ENCODE measurements around the gene RASSF7.

RASSF7 gene

DNA sequence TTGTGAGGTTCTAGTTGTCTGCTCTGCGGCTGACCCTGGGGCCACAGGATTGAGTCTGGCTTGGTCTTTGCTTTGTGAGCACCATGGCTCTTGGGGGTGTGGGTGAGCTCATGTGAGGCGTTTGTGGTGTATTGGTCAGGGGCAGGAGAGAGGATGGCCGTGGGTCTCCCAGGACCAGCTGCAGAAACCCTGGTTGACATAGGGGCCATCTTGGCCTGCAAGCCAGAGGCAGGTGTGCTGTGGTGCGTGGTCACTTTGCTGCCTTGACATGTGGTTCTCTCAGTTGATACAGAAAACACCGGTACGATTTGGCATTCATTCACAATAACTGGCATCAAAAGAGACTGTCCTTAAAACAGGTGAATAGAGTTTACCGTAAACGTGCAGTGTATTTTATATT is 26.8 kb downstream of the RASSF7 start:
- no peak for DNase-seq

DNA sequence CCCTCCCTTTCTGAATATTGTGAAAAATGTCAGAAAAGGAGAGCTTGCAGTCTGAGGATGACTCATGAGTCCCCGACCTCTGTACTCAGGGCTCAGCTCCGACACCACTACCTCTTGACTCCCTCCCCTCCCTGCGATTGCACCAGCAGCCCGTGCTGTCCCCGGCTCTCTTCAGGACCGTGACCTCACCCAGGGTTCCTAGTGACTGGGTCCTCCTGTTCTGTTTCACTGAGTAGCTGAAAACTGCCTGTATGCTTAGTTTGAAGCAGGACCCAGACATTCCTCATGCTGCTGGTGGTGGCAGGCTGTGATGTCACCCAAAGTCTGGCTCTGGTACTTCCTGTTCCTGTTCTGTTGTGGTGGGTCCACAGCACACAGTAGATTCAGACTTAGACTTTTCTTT is 27.2 kb downstream of the RASSF7 start:
- DNase-seq = no peak

DNA sequence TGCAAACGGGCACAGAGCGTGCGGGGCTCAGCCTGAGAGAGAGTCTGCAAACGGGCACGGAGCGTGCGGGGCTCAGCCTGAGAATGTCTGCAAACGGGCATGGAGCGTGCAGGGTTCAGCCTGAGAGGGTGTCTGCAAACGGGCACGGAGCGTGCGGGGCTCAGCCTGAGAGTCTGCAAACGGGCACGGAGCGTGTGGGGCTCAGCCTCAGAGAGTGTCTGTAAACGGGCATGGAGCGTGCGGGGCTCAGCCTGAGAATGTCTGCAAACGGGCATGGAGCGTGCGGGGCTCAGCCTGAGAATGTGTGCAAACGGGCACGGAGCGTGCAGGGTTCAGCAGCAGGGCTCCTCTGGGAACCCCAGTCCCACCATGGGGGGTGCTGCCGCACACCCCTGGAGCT is 29.0 kb downstream of the RASSF7 start:
- DNase-seq = no peak

DNA sequence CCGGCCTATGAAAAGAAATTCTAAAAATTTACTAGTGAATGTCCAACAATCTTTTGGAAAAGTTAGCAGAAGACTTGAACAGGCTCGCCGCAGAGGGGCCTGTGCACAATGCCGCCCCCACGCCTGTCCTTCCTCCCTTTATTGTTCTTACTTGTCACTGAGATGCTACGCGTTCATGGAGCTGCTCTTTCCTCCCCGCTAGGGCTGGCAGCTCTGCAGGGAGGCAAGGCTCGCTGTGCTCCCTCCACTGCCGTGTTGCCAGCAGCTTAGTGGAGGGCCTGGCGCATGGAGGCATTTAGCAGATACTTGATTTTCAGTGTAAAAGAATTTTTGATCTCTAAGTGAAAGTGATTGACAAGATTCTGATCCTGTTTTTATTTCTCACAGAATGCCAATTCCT is 30.2 kb downstream of the RASSF7 start:
- no peak for DNase-seq

DNA sequence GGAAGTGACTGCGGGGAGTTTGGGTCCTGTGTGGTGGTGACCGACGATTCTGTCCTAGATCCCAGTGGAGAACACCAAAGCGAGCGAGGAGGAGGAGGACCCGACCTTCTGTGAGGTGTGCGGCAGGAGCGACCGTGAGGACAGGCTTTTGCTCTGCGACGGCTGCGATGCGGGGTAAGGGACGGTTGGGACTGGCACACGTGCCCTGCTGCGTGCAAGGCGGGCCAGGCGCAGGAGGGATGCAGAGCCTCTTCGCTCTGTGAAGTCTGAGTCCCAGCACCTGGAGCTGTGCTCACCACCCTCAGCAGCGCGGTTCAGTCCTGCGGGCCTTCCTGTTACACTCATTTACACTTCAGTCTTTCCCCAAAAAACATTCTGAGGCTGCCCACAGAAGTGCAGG is 31.7 kb downstream of the RASSF7 start:
- DNase-seq = no peak

DNA sequence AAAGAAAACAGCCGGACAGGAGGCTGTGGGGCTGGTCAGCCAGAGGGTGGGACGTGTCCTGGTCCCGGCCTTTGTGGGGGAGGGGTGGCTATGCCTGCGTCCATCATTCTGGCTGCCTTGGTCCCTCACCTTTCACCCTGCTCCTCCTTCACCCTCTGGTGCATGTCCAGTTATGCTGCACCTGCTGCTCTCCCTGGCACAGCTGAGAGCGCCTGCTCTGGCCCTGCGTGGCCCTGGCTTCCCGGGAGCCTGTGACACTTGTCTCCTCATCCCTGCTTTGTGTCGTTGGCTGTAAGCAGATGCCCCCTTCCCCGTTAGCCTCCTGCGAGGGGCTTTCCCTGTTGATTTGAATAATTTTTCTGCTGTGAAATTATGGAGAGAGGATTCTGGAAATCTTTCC is 32.1 kb downstream of the RASSF7 start:
- DNase-seq = no peak

DNA sequence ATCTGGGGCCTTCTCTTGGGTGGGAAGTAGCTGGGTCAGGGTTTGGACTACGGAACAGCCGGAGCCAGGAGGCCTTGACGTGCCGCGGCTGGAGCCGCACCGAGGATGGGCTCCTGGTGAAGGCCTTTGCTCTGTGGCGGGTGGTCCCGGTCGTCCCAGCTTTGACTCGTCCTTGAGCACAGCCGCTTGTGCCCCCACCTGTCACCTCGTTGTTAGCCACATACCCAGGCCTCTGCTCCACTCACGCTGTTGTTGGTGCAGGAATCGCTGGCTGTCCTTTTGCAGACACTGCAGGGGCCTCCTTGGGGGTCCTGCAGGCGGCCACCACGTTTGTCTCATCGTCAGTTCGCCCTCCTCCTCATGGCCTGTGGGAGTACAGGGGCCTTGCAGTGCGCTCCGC is 32.6 kb downstream of the RASSF7 start:
- no peak for DNase-seq

DNA sequence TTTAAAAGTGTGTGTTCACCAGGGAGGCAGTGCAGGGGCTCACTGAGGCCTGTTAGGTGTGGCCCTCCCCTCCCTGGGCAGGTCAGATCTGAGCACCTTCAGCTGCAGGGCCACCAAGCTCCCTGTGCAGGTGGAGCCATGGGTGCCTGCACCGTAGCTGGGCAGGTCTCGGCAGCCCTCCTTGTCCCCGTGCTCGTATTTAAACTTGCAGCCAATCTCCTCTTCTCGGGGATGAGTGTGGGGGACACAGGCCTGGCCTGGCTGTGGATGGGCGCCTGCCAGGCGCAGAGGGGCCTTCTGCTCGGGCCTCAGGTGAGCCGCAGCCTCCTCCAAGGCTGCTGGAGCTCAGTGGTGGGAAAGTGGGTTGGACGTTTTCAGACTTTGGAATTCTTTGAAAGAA is 34.6 kb downstream of the RASSF7 start:
- DNase-seq = no peak

DNA sequence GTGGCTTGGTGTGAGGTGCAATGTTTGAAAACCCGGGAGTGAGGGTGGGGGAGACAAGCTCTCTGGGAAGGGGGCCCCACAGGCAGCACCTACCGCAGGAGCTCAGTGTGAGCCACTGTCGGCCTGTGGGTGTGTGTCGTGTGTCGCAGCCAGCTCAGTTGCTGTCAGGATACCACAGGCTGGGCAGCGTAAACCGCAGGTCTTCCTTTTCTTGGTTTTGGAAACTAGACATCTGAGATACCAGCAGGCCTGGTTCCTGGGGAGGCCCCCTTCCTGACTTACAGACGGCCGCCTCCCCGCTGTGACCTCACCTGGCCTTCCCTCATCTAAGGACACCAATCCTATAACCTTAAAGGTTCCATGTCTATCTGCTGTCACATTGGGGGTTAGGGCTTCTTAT is 35.6 kb downstream of the RASSF7 start:
- no peak for DNase-seq

DNA sequence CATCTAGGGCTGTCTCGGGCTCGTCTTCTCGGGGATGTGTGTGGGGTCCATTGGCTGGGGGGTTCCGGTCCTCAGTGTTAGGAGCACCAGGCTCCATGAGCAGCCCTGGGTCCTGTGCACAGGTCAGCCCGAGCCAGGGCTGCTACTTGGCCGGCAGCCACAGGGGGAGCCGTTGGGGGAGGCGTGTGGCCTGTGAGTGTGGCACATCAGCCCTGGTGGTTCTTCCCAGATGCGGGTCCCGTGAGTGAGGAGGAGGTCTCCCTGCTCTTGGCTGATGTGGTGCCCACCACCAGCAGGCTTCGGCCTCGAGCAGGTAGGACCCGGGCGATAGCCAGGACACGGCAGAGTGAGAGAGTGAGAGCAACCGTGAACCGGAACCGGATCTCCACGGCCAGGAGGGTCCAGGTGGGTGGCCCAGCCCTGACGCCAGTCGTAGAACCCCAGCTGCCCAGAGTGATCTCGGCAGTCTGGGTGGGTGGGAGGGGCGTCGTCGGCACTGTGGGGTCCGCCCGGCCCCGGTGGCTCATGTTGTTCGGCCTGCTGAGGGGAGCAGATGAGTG is 36.5 kb downstream of the RASSF7 start:
- no peak for DNase-seq

DNA sequence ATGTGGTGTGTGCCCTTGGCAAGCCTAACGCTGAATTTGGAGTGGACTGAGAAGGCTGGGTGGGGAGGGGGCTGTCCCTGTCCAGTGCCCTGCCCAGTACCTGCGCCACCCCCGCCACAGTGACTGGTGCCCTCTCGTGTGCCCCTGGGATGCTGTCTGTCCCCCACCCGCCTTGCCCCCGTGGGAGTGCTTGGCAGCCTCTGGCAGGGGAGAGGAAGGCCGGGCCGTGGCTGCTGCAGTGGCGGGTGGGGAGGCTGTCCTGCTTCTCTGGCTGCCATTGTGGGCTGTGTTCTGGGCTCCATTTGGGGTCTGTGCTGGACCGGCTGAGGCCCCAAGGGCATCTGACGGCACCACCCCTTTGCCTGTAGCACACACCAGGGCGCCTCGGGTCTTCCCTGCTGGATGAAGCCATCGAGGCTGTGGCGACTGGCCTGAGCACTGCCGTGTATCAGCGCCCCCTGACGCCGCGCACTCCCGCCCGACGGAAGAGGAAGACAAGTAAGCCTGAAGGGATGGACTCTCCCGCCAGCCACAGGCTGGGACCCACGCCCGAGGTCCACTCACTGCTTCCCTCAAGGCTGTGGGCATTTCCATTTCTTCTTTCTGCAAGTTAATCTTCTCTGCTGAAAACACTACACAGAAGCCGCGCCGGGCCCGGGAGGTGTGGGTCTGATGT is 37.4 kb downstream of the RASSF7 start:
- DNase-seq = no peak

DNA sequence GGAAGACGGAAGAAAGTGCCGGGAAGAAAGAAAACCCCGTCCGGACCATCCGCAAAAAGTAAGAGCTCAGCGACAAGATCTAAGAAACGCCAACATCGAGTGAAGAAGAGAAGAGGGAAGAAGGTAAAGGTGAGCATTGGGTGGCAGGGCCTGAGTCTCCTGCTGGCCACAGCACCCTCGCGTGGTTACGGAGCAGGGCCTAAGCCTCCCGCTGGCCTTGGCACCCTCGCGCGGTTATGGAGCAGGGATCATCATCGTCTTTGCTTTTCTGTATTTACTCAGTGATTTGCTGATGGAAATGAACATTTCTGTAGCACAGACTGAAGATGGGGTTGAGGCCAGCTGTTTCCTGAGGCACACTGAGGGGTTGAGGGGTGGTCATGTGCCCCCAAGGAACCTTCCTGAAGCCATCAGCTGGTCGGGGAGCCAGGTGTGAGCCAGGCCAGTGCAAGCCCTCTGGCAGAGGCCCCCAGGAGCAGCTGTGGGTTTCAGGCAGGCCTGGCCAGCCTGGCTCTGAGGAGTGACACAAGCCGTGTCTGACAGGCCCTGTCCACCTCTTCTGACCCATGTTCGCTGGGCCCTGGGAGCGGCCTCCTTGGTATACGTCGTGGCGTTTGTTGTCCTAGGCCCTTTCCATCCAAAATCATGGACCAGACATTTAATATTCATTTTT is 40.9 kb downstream of the RASSF7 start:
- no peak for DNase-seq

DNA sequence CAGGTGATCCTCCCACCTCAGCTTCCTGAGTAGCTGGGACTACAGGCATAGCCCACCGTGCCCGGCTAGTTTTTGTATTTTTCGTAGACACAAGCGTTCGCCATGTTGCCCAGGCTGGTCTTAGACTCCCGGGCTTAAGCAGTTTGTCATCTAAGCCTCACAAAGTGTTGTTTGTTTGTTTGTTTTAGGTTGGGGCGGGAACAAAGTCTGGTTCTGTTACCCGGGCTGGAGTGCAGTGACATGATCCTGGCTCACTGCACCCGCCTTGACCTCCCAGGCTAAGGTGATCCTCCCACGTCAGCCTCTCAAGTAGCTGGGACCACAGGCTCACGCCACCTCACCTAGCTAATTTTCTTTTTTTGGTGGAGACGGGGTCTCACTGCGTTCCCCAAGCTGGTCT is 42.4 kb downstream of the RASSF7 start:
- no peak for DNase-seq

DNA sequence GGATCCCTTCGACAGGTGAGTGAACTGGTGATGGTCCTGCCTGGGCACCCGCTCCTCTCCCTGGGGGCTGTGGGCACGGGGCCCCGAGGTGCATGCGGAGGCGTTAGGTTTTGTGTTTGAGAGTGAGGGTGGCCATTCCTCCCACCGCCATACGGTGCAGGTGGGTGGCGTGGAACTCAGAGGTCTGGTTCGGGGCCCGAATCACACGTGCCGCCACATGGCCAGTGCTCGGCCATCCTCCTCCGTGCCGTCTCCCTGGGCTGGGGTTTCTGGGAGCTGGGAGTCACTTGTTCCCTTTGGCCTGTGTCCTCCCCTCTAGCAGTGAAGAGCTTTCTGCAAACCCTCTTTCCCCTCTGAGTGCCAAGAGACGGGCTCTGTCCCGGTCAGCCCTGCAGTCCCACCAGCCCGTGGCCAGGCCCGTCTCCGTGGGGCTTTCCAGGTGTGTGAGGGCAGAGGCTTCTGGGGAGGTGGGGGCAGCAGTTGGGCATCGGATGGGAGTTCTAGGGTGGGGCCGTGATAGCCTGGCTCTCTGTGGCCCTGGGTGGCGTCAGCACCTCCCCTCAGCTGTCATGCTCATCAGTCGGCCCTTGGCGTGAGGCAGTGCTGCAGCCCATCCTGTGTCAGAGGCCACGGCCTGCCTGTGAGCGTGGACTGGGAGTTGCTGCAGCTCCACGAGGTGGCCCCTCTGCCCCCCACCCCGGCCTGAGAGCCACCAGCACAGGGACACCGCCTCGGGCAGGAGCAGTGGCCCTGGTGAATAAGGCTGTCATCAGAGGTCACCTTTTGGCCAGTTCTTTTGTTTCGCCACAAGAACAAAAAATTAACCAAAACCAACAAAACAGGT is 44.7 kb downstream of the RASSF7 start:
- no peak for DNase-seq

DNA sequence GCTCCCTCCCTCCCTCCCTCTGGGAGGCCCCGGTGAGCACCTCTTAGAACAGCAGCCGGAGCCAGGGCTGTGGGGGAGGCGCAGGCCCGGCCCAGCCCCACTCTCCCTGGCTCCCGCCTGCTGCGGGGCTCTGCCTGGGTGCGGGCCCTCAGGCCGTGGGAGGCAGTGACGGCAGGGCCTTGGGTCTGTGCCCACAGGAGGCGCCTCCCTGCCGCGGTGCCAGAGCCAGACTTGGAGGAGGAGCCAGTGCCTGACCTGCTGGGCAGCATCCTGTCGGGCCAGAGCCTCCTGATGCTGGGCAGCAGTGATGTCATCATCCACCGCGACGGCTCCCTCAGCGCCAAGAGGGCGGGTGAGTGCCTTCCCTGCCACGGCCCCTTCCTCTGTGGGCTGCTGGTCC is 45.5 kb downstream of the RASSF7 start:
- DNase-seq = peak in 1 of 2 donors; percentile 15

DNA sequence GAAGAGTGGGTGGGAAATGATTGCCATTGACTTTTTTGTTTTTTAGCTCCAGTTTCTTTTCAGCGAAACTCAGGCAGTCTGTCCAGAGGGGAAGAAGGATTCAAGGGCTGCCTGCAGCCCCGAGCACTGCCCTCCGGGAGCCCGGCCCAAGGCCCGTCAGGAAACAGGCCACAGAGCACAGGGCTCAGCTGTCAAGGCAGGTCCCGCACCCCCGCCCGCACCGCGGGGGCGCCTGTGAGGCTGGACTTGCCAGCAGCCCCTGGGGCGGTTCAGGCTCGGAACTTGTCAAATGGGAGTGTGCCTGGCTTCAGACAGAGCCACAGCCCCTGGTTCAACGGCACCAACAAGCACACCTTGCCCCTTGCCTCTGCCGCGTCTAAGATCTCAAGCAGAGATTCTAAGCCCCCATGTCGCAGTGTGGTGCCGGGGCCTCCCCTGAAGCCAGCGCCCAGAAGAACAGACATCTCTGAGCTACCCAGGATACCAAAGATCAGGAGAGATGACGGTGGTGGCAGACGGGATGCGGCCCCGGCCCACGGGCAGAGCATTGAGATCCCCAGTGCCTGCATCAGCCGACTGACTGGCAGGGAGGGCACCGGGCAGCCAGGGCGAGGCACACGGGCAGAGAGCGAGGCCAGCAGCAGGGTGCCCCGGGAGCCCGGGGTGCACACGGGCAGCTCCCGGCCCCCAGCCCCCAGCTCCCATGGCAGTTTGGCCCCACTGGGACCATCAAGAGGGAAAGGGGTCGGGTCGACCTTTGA is 46.4 kb downstream of the RASSF7 start:
- no peak for DNase-seq

DNA sequence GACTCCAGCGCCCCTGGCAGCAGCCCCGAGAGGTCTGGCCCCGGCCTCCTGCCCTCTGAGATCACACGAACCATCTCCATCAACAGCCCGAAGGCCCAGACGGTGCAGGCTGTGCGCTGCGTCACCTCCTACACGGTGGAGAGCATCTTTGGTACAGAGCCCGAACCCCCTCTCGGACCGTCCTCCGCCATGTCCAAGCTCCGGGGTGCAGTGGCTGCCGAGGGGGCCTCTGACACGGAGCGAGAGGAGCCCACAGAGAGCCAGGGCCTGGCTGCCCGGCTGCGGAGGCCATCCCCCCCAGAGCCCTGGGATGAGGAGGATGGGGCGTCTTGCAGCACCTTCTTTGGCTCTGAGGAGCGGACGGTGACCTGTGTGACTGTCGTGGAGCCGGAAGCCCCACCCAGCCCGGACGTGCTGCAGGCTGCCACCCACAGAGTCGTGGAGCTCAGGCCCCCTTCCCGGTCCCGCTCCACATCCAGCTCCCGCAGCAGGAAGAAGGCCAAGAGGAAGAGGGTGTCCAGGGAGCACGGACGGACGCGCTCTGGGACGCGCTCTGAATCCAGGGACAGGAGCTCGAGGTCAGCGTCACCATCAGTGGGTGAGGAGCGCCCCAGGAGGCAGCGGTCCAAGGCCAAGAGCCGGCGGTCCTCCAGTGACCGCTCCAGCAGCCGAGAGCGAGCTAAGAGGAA is 47.3 kb downstream of the RASSF7 start:
- no peak for DNase-seq

DNA sequence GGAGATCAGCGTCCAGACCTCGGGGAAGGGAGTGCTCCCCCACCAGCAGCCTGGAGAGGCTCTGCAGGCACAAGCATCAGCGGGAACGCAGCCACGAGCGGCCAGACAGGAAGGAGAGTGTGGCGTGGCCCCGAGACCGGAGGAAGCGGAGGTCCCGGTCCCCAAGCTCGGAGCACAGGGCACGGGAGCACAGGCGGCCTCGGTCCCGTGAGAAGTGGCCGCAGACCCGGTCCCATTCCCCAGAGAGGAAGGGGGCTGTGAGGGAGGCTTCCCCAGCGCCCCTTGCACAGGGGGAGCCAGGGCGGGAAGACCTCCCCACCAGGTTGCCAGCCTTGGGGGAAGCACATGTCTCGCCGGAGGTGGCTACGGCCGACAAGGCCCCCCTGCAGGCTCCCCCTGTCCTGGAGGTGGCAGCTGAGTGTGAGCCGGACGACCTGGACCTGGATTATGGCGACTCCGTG is 48.1 kb downstream of the RASSF7 start:
- no peak for DNase-seq

DNA sequence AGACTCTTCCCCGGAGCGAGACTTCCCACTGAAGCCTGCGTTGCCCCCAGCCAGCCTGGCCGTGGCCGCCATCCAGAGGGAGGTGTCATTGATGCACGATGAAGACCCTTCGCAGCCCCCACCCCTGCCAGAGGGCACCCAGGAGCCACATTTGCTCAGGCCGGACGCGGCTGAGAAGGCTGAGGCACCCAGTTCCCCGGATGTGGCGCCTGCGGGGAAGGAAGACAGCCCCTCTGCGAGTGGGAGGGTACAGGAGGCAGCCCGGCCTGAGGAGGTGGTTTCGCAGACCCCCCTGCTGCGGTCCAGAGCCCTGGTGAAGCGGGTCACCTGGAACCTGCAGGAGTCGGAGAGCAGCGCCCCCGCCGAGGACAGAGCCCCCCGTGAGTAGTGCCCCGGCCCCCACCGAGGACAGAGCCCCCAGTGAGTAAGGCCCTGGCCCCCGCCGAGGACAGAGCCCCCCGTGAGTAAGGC is 48.6 kb downstream of the RASSF7 start:
- DNase-seq = no peak

DNA sequence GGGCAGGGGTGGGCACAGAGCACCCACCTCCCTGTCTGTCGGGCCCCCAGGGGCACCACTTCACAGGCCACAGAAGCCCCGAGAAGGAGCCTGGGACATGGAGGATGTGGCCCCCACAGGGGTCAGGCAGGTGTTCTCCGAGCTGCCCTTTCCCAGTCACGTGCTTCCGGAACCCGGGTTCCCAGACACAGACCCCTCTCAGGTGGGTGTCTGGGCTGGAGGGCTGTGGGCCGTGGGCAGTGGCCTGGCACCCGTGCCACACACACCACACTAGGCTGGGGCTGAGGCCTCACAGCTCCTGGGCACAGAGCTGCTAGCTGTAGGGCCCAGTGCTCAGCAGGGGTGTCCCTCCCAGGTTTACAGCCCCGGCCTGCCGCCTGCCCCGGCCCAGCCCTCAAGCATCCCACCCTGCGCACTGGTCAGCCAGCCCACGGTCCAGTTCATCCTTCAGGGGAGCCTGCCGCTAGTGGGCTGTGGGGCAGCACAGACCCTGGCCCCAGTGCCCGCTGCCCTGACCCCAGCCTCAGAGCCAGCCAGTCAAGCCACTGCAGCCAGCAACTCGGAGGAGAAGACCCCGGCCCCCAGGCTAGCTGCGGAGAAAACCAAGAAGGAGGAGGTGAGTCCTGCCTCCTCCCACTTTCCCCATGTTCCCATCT is 49.5 kb downstream of the RASSF7 start:
- no peak for DNase-seq
